Cardiac septum (tissue), 1 donor: ENCODE measurements around the gene DMBX1. TPM values are rescaled to one million over a fixed set of nuclear protein-coding genes. Genes with fewer than 3 reads are reported as not detected.

ENCODE experiments used
- DNase-seq: peaks from one replicate; pipeline ENCODE4 v3.0.0-alpha.2; 2020; ENCODE audit warnings: low spot score
- intact Hi-C: fragments of 100-400 bp; cut with DNase I; formaldehyde crosslinking; loops from one replicate; pipeline ENCODE4 v1.14.0; 2022
- long read RNA-seq: library from polyadenylated mRNA; unstranded; transcript quantifications from one replicate; pipeline ENCODE4 v2.0.0, GENCODE V29; 2021
- total RNA-seq: library from RNA; stranded (reverse); fragmentation: NEBNext Ultra II Directional; extraction: Animal tissue kit (Norgen Biotek cat#: 25700); gene quantifications from one replicate; pipeline ENCODE4 v1.2.1, GENCODE V29; 2021
- donor health status: DM: no; HTN: no; CAD: no.

The DMBX1 gene
- not detected for total RNA-seq
- long read RNA-seq: 0 reads

DNA sequence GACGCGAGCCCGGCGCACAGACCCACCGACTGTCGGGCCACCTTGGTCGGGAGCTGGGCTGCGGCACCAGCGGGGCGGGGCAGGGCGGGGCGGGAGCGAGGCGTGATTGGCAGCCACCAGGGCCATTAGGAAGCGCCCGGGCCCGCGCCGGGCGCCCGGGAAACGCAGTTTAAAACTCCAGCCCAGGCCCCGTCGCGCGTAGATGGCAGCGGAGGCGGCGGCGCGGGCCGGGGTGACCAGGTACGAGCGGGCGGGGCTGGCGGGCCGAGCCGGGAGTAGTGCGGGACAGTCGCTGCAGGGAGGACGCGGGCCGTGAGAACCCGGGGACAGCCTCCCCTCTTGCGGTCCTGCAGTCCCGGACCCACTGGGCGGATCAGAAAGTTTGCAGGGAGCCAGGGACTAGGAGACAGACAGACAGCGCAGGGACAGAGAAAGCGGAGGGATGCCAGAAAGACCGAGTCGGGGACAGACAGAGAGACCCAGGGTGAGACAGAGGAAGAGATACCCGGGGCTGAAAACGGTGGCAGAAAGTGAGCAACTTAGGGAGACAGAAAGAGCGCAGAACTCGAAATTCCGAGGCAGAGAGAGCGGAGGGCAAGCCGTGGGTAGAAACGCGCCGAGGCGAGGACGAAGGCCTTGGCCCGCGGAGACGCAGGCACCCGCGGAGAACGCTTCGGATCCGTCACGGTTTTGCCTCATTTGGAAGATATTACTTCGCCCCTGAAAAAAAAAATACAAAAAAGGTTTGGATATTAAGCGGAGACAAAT, at the start of gene DMBX1:
TSS of gene DMBX1 (plus strand) at position 199 of the 768 bp plus-strand sequence. CDS start 17,175 bp downstream, outside the sequence.
- intact Hi-C loops: no loop called here
- no peak for DNase-seq

DNA sequence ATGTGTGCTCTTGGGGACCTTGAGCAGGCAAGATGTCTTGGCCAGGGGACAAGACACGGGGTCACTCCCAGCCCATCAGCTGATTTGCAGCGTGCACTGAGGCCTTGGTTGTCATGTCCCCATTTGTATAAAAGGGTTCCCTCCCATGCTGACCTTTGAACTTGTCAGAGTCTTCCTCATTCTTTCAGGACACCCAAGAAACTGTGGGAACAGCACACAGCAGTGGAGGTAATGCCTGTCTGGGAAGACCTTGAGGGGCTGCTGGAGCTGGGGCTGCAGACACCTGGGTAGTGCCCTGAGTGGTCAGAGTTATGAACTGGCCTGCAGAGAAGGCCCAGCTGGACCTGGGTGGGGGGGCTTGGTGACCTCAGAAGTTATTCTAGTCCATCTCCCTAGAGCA, 49.2 kb upstream of the DMBX1 start:
- no peak for DNase-seq
- intact Hi-C loops: no loop called here

DNA sequence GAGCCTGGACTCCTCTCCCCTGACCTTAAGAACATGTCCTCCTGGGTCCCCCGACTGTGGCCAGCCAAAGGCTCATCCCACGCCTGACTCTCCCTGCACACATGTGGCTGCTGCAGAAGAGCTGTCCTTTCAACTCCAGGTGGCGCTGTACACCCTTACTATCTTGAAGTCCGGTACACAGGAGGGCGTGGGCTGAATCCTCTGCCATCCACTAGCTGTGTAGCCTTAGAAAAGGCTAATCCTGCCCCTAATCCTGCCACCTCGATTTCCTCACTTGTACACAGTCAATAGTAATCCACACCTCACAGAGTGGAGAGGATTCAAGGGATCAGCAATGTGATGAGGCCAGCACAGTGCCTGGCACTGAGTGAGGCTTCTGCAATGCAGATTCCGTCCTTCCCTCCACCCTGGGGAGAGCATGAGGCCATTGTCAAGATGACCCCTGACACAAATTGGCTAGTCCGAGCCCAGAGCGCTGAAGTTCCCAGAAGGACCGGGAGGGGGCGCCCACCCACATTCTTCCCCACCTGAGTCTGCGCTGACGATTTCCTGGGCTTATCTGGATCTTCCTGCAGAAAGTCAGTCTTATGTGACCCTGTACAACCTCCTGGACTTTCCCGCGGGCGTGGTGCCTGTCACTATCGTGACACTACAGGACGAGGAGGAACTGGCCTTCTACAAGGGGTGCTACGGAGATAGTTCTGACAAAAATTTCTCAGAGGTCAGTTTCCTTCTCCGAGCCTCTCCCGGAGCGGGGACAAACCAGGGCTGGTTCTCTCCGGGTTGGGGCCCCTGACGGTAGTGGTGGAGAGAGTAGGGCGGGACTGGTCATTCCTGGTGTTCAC, 47.1 kb upstream of the DMBX1 start:
- intact Hi-C loops: no loop called here

DNA sequence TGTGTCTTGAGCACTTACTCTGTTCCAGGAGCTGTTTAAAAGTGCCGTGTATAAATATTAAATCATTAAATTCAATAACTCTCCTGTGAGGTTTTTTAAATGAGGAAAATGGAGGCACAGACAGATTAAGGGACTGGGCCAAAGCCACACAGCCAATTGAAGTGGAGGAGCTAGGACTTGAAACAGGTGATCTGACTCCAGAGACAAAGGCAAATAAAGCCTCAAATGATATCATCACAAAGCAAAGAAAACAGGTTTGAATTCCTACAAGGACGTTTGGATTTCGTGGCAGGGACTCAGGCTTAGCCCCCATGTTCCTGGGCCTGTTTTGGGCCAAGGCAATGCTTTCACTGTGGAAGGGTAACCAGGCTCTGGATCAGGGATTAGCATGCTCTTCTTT, 45.2 kb upstream of the DMBX1 start:
- DNase-seq: no peak
- intact Hi-C loops: no loop called here

More for the DNA sequence above, 47.1 kb upstream of the DMBX1 start:
- no peak for DNase-seq

DNA sequence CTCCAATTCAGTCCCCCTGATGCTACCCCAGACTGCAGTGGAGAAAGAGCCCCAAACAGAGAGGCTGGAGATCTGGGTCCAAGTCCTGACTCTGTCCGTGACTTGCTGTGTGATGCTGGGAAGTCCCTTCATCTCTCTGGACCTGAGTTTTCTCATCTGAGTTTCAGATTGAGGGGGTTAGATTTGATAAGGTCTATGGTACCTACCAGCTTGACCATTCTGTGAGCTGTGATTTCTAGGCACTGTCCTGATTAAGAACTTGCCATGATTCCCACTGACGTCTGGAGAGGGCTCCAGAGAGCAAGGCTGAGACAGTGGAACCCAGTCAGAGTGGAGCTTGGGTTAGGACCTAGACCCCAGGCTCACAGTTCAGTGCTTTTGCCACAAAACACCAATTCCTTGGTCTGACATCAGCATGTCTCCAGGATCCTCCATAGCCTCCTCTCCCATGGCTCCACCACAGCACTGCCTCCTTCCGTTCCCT, 43.8 kb upstream of the DMBX1 start:
- DNase-seq: no peak
- intact Hi-C loops: loop anchor here (1.0 kb wide), 1 partner anchor 82 kb away; no protein-coding TSS in a partner anchor

DNA sequence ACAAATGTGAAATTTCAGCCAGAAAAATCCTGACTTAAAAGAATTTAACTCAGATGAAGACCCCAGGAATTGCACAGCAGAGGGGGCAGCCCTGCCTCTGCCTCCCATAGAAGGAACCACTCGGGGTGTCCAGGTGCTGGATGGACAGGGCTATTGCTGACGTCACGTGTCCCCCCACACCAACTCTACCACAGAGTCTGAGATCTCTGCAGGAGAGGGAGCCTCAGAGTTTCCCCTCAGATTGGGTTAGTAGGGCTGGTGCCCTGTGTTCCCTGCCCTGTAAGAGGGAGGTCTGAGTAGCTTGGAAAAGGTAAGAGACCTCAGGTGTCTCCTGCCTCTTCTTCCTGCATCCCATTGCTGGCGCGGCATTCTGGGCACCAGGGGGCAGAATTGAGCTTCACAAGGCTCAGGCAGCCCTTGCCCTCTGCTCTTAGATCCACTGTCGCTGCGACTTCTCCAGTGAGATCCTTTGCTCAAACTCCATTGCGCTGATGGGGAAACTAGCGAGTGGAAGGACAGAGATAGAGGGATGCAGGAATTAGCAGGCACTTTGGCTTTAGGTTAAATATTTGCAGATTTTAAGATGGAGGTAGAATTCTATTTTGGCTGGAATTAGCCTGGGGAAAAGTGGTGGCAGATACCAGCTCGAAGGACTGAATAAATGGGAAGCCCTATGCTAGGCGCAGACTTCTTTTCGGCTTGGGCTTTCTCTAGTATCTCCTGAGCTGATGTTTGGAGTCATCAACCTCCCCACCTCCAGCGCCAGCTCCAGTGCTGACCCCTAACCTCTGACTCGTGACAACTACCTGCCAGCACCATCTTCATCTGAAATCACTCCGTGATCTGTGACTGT, 42.8 kb upstream of the DMBX1 start:
- DNase-seq: peak; percentile 86
- intact Hi-C loops: loop anchor here (1.0 kb wide), 1 partner anchor 81 kb away; no protein-coding TSS in a partner anchor

DNA sequence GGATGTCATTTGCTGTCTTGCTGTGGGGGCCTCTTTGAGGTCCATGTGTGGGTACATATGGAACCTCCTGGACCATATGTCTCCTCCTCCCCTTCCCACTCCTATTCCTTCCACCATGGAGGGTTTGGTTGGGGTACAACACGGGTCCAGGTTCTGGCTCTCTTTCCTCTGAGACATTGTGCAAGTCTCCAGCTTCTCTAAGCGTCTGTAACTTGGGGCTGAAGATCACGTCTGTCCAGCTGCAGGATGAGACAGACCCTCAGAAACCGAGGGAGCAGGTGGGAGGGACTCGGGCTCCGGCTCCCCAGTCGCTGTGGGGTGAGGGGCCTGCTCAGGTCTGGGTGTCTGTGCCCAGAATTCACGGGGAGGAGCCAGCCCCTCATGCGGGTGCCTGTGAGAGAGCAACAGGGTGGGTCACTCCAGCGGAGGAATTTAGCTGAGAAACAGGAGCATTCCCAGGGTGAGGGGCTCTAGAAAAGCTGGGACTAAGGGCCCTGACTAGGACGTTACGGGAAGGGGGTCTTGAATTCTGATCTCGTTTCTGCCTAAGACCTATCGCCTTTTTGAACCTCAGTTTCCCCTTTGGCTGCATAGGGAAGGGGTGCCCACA, 42.0 kb upstream of the DMBX1 start:
- intact Hi-C loops: no loop called here

DNA sequence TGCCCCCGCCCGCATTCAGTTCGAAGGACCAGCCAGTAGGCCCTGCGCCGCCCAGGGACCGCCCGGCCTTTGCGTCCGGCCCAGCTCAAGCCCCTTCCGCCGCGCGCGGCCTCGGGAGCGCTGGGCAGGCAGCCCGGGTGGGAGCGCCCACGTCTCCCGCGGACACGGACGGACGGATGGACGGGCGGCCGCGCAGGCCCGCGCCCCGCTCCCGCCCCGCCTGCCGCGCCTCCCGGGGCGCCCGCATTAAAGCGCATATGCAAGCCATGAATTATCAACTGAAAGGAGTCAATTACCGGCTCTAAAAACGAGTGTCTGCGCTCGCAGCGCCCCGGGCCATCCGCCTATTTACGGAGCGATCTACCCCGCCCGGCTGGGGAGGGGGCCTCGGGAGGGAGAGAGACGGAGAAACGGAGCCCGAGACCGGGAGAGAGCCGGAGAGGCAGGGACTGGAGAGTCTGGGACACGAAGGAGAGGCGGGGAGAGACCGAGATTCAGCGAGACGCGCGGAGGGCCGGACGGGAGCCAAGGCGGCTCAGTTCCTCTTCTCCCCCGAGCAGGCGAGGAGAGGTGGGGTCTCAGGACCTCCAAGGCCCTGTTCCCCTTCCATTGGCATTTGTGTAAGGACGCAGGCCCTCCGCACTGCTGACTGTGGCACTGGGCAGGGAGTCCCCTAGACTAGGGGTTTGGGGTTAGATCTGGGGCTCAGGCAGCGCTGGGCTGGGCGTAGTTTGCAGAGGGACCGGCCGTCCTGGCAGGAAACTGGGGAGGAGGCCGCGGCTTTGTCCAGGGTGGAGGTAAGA, 41.3 kb upstream of the DMBX1 start:
- intact Hi-C loops: no loop called here
- DNase-seq: no peak

More for the DNA sequence above, 42.0 kb upstream of the DMBX1 start:
- no peak for DNase-seq

DNA sequence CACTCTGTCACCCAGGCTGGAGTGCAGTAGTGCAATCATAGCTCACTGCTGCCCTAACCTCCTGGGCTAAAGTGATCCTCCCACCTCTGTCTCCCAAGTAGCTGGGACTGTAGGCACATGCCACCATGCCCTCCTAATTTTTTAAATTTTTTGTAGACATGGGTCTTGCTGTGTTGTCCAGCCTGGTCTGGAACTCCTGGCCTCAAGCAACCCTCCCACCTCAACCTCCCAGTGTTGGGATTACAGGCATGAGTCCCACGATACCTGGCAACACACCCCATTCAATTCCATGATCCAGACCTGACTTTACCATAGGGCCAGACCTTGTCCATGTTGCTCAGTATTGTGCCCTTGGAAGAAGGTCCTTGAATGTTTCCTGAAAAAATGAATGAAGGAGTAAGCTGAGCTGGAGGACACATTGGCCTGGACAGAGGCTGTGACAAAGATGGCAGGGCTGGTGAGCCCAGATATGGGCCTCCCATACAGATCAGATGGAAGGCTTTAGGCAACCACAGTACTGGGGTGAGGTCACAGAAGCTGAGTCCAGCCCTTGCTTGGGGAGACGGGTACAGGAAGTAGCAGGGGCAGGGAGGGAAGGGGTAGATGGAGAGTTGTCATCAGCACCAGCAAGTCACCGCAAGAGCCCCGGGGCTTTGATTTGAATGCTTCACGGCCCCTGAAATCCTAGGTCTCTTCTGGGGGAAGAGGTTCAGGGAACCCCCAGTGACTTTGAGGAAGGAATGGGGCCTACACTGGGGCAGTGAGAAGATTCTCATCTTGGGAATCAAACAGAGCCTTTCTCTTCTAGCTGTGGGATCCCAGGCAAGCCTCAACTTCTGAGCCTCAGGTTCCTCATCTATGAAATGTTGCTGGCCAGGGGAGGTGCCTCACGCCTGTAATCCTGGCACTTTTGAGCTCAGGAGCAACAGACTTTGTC, 40.1 kb upstream of the DMBX1 start:
- intact Hi-C loops: no loop called here
- DNase-seq: no peak

DNA sequence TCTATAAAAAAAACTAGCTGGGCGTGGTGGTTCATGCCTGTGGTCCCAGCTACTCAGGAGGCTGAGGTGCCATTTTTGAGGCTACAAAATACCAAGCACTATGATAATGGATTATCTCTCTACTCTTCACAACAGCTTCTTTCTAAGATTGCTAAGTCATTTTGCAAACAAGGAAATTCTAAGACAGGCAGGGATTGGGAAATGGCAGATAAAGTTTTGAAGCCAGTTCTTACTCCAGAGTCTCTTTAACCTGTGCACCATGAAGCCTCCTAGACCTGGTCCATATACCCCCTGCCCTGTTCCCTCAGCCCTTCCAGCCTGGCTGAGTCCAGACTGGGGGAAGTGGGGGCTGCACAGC, 39.5 kb upstream of the DMBX1 start:
- intact Hi-C loops: no loop called here
- DNase-seq: no peak

DNA sequence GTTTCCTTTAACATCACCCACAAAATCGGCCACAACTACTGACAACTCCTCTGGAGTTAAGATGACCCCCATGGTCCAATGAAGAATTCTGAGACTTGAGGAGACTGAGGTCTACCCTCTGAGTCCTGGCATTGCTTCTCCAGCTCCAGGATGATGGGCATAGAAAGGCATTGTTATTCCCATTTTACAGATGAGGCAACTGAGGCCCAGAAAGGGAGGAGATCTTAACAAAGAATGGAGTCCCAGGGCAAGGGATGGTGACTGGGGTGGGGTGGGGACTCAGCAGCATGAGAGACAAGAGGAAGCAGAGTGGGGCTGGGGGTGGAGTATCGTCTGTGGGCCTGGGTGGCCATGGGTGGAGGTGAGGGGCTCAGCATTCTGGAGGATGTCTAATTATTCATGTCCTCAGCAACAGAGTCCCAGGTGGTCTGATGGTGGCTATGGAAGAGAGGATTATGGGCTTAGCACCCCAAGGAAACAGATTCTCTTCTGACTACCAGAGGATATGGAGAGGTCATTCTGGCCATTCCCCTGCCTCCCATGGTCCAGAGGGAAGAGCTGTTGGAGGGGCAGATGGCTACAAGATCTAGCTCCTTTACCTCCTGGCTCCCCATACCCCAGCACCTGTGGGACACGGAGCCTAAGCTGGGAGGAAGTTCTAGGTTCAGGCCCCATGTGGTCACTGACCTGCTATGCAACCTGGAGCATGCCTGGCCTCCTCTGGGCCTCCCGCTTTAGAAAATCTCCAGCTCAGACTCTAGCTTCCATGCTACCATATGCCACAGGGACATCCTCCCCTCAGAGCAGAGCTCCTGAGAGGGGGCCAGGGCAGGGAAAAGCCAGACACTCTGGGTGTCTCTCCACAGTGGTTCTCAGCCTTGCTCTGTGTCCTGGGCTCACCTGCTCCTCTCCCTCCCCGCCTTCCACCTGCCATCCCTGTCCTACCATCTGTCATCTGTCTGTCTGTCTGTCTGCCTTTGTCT, 37.4 kb upstream of the DMBX1 start:
- no peak for DNase-seq
- intact Hi-C loops: no loop called here

DNA sequence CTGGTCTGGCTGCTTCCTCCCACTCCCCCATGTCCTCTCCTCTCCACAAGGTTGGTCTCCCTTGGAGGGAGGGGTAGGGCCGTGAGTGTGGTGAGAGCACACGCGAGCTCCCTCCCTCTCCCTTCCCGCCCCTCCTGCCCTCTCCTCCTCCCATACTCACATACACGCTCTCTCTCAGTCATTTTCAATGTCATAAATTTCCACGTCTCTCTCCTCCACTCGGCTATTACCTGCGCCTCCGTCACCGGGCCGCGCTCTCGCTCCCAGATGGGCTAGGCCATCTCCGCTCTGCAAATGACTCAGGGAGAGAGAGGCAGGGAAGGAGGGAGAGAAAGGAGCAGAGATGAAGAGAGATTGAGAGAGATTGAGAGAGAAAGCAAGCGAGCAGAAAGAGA, 36.7 kb upstream of the DMBX1 start:
- no peak for DNase-seq
- intact Hi-C loops: no loop called here

DNA sequence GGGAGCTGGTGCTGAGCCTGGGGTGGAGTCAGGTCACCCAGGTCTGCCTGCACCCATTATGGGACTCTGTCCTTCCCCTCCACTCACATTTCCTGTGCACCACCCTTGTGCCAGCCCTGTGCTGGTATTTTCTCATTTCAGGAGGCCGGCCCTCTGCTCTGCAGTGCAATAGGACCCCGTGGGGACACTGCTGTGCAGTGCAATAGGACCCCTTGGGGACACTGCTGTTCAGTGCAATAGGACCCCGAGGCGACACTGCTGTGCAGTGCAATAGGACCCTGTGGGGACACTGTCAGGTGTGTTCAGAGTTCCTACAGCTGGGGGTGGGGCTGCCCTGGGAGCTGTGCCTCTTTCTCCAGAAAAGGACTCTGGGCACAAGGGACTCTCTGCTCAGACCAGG, 36.2 kb upstream of the DMBX1 start:
- intact Hi-C loops: no loop called here
- no peak for DNase-seq

DNA sequence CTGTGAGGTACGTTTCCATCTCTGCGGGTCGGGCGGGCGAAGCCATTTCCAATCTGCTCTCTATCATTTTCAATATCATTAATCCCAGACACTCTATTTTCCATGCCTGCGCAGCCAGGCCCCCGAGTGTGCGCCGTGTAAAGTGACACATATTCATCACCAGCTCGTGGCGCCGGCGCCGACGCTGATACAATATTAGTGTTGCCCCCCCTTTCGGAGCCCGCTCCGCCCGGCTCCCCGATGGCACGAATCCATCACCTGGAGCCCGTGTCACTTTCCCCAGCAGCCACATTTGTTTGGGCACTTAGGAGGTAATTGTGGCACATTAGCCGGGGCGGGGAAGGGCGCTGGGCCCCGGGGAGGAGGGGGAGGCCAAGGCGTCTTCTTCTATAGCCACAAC, 33.7 kb upstream of the DMBX1 start:
- no peak for DNase-seq
- intact Hi-C loops: no loop called here

DNA sequence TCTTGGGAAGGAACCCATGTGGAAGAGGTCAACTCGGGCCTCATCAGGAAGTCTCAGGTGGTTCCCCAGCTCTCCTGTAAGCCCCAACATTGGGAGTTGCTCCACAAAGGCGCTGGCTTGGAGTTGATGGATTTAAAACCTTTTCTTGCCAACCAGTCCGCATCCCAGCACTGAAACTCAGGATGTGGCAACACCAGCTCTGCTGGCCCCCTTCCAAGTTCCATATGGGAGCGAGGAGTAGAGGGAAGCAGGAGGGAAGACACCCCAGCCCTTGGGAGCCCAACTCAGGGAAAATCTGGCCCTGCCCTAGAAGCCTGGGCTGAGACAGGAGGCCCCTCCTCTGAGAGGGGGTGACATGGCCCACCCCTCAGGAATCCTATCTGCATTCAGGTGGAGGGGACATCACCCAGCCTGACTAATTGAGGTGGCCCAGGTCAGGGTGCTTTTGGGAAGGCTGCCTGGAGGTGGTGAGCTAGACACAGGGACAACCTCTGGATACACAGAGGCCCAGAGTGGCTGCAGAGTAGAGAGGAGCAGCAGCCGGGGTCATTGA, 33.1 kb upstream of the DMBX1 start:
- no peak for DNase-seq

DNA sequence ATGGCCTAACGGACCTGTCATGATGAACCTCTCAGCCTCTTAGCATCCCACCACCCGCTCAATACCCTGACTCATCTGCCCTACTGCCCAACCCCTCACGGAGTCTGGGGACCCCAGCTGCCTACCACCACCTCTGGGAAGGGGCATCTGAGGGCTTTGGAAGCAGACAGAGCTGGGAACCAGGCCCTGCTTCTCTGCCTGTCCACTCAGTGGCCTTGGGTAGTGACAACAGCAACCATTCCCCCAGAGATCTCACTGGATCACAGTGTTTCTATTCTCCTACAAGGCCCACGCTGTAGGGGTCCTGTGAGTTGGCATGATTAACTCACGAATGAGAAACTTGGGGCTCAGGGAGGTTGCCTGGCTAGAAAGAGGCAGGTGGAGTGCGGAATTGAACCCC, 32.5 kb upstream of the DMBX1 start:
- intact Hi-C loops: no loop called here
- DNase-seq: no peak

More for the DNA sequence above, 33.1 kb upstream of the DMBX1 start:
- intact Hi-C loops: no loop called here
